Mucosa of descending colon (tissue), 3 donors: ENCODE data around the gene ZCCHC3. TPM values are rescaled to one million over a fixed set of nuclear protein-coding genes. Genes with fewer than 3 reads are reported as not detected.

Experiments used
- ATAC-seq: fragments of 200-7000 bp; cut with Tn5 transposase; one replicate; pipeline ENCODE4 v1.9.1; 2020; ENCODE audit warnings: mild to moderate bottlenecking, moderate library complexity
- DNase-seq, 3 donors: peaks; one replicate each; pipeline ENCODE4 v3.0.0-alpha.2; 2020
- H3K36me3 ChIP-seq: fragments of 200-600 bp; one replicate; pipeline ENCODE4 v1.8.0; 2021; ENCODE audit warnings: low read depth, mild to moderate bottlenecking
- H3K4me1 ChIP-seq: fragments of 200-600 bp; one replicate; pipeline ENCODE4 v1.8.0; 2021; ENCODE audit warnings: low read depth, mild to moderate bottlenecking
- H3K4me3 ChIP-seq: fragments of 200-600 bp; one replicate; pipeline ENCODE4 v1.8.0; 2021; ENCODE audit warnings: mild to moderate bottlenecking
- H3K9me3 ChIP-seq: fragments of 200-600 bp; one replicate; pipeline ENCODE4 v1.8.0; 2021; ENCODE audit warnings: mild to moderate bottlenecking
- CTCF ChIP-seq: fragments of 200-600 bp; IDR thresholded peaks from one replicate; pipeline ENCODE4 v1.8.0; 2022; ENCODE audit warnings: antibody characterized with exemption, mild to moderate bottlenecking
- intact Hi-C, 2 donors: fragments of 100-400 bp; cut with DNase I in 1 of 2; cut with micrococcal nuclease in 1 of 2; formaldehyde crosslinking; loops; one replicate each; pipeline versions ENCODE4 v1.11.0 to v1.11.1; 2022; cut with DNase I, micrococcal nuclease
- total RNA-seq, 3 donors: library from RNA; stranded (reverse); fragmentation: NEBNext Ultra II Directional in 2 of 3; extraction: Animal tissue kit (Norgen Biotek cat#: 25700) in 2 of 3; gene quantifications; one replicate each; pipeline versions ENCODE4 v1.2.1 to v1.2.4, GENCODE V29; 2021 to 2023
- donor health status: DM: no; HTN: no; CAD: no; lungs with moderate emphysema.
- donor health status: DM: no; HTN: no; CAD: no.
- donor health status: DM: no; HTN: yes; CAD: no.

ZCCHC3 gene
- total RNA-seq, 3 donors from 2014 or later = 12.0 to 18.7 (median 12.6) TPM

- DNase-seq (no peak), ATAC-seq (no peak)
- intact Hi-C loops = no loop called here
- Histone ChIP-seq H3K36me3 (no peaks in the 10 kb centered on the region), H3K4me1 (no peaks in the 10 kb centered on the region), H3K4me3 (no peak overlapping the region), H3K9me3 (no peaks in the 10 kb centered on the region)
- TF ChIP-seq CTCF = no peak
Observed at GRCh38 chr20:271069-271468, 26.3 kb upstream of the ZCCHC3 start.

- Histone ChIP-seq H3K36me3 (no peaks in the 10 kb centered on the region), H3K9me3 (no peaks in the 10 kb centered on the region), H3K4me1 (no peaks in the 10 kb centered on the region), H3K4me3 (no peak overlapping the region)
- intact Hi-C loops = no loop called here
- ATAC-seq = no peak
- no peak for TF ChIP-seq CTCF
- no peak for DNase-seq
Observed at GRCh38 chr20:271528-271927, 25.8 kb upstream of the ZCCHC3 start.

- ATAC-seq (no peak), DNase-seq (no peak)
- no peak for TF ChIP-seq CTCF
- H3K4me3 ChIP-seq = no peak overlapping the region
- no peaks in the 10 kb centered on the region for H3K4me1 ChIP-seq
- no peaks in the 10 kb centered on the region for H3K9me3 ChIP-seq
- no peaks in the 10 kb centered on the region for H3K36me3 ChIP-seq
- intact Hi-C loops = no loop called here
Observed at GRCh38 chr20:272718-273117, 24.7 kb upstream of the ZCCHC3 start.

GRCh38 chr20:273884-274283 is 23.5 kb upstream of the ZCCHC3 start:
- no peaks in the 10 kb centered on the region for H3K9me3 ChIP-seq
- no peak for DNase-seq
- no peak for ATAC-seq
- H3K4me1 ChIP-seq = no peaks in the 10 kb centered on the region
- H3K4me3 ChIP-seq = no peak overlapping the region
- intact Hi-C loops = no loop called here
- no peak for TF ChIP-seq CTCF
- no peaks in the 10 kb centered on the region for H3K36me3 ChIP-seq

DNA sequence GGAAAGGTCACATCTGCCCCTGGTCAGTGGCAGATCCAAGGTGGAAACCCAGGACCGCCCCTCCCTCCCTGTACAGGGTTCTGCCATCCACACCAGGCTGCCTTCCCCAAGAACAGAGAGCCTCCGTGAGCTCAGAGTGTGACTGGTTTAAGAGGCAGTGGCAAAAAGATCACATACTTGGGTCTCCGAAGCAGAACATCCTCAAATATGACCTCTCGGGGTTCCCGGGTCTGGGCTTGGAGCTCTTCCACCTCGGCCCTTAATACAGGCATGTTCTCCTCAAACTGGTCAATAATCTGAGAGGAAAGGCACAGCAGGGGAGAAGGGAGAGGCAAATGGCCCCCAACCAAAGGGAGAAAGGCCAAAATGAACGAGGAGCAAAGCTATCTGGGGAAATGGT is 21.6 kb upstream of the ZCCHC3 start:
- Histone ChIP-seq H3K9me3 (no peaks in the 10 kb centered on the region), H3K4me1 (no peaks in the 10 kb centered on the region), H3K36me3 (no peaks in the 10 kb centered on the region), H3K4me3 (no peak overlapping the region)
- no peak for TF ChIP-seq CTCF
- ATAC-seq (no peak), DNase-seq (no peak)
- intact Hi-C loops = no loop called here
